NB4 (cell line): ENCODE results near the gene MCAM.
A peak's percentile ranks its signal among the peaks of the same experiment; 100 is the strongest.

Experiments
- DNase-seq: peaks from one replicate; pipeline ENCODE4 v3.0.0; 2010; ENCODE audit warnings: low read depth
- H3K4me3 ChIP-seq: one replicate; pipeline ENCODE4 v1.5.1; 2011; ENCODE audit warnings: mild to moderate bottlenecking, low read depth, low read length, moderate library complexity
- MYC ChIP-seq: IDR thresholded peaks from 2 replicates; pipeline ENCODE4 v1.6.1; 2011; ENCODE audit warnings: low read depth, low read length
- POLR2A ChIP-seq: IDR thresholded peaks from 2 replicates; pipeline ENCODE4 v1.6.1; 2011; ENCODE audit warnings: mild to moderate bottlenecking; ENCODE audit not compliant: insufficient read length; ENCODE audit errors: extremely low read depth
- TF ChIP-seq, protein P1 (sequence below): IDR thresholded peaks from 2 replicates; pipeline ENCODE4 v1.6.1; 2011; ENCODE audit warnings: low read depth, low read length
- TF ChIP-seq, protein P2 (sequence below): IDR thresholded peaks from one replicate; pipeline ENCODE4 v1.5.1; 2012; ENCODE audit warnings: low read depth, low read length

MCAM gene

DNA sequence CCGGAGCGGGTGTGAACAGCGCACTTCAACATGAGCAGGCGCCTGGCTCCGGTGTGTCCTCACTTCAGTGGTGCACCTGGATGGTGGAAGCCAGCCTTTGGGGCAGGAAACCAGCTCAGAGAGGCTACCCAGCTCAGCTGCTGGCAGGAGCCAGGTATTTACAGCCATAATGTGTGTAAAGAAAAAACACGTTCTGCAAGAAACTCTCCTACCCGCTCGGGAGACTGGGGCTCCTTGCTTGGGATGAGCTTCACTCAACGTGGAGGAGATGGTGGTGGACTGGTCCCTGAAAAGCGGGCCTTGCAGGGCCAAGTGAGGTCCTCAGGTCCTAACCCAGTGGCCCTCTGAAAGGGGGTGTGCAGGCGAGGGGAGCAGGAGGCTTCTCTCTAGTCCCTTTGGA, 7.5 kb downstream of the MCAM start:
- H3K4me3 ChIP-seq, result no peak overlapping the region
- no peak for DNase-seq
- TF ChIP-seq, protein P1, sequence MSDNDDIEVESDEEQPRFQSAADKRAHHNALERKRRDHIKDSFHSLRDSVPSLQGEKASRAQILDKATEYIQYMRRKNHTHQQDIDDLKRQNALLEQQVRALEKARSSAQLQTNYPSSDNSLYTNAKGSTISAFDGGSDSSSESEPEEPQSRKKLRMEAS, result no peak
- TF ChIP-seq POLR2A (no peak), MYC (no peak)
- TF ChIP-seq, protein P2, sequence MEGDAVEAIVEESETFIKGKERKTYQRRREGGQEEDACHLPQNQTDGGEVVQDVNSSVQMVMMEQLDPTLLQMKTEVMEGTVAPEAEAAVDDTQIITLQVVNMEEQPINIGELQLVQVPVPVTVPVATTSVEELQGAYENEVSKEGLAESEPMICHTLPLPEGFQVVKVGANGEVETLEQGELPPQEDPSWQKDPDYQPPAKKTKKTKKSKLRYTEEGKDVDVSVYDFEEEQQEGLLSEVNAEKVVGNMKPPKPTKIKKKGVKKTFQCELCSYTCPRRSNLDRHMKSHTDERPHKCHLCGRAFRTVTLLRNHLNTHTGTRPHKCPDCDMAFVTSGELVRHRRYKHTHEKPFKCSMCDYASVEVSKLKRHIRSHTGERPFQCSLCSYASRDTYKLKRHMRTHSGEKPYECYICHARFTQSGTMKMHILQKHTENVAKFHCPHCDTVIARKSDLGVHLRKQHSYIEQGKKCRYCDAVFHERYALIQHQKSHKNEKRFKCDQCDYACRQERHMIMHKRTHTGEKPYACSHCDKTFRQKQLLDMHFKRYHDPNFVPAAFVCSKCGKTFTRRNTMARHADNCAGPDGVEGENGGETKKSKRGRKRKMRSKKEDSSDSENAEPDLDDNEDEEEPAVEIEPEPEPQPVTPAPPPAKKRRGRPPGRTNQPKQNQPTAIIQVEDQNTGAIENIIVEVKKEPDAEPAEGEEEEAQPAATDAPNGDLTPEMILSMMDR, result no peak

DNA sequence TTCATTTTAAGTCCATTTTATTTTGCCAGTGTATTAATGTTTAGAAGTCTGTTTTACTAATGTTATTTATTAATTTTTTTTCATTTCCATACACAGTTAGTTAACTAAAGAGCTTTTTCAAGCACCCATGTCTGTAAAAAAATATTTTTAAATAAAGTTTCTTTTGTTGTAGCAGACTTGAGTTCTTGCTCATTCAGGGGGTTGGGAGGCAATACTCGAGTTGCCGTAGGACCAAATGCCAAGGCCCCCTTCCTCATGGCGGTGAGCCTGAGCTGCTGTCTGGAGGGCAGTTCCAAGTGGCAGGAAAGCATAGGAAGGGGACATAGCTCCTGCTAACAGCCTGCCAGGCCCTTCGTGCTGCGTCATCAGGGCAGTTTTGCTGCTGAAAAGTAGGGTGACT, 9.0 kb downstream of the MCAM start:
- no peak overlapping the region for H3K4me3 ChIP-seq
- TF ChIP-seq, protein P1, result no peak
- TF ChIP-seq POLR2A (no peak), MYC (no peak)
- TF ChIP-seq, protein P2, result no peak
- DNase-seq, result no peak

DNA sequence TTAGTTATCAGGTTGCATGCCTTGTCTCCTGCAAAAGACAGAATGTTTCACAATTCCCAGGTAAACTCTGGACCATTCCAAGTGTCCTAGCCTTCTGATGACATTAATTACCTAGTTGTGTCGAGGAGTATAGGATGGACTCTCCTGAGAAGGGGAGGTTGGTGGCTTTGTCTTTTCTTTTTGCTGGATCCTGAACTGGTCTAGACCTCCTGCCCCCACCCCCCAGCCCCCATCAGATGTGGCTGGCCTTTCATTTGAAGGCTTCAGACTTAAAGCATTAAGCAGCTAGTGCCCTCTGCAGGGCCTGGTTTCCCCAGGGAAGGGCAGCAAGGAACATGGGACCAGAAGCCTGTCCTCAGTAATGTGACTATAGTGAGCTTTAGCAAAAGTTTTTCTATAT, 9.7 kb downstream of the MCAM start:
- peak; percentile 67 for DNase-seq
- TF ChIP-seq, protein P1, result no peak
- TF ChIP-seq MYC, result no peak
- TF ChIP-seq, protein P2, result no peak

DNA sequence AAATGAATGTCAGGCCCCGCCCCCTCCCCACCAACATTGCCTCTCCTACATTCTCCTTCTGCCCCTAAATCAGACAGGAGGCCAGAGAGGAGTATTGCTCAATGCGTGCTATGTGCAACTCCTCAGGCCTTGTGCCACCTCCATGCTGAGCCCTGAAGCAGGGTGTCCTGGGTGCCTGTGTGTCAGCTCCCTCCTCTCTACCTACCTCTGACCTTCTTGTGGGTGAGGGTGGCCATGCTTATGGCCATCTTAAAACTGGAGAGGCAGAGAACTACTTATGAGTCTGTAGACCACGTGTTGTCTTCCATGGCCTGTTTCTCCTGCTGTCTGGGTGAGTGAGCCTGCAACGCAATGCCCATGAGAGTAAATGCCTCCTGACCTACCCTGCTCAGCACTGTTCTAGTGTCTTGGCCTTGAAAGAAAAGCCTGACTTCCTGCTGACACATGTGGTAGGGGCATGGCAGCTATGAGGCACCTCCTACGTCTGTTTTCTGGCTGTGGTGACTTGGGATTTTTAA, 10.5 kb downstream of the MCAM start:
- peak; percentile 97 for DNase-seq
- peak overlapping the region; percentile 57 for H3K4me3 ChIP-seq
- TF ChIP-seq MYC, result peak; percentile 66
- TF ChIP-seq, protein P1, result peak; percentile 94
- no peak for TF ChIP-seq POLR2A

More for the DNA sequence above, 9.7 kb downstream of the MCAM start:
- peak overlapping the region; percentile 57 for H3K4me3 ChIP-seq

DNA sequence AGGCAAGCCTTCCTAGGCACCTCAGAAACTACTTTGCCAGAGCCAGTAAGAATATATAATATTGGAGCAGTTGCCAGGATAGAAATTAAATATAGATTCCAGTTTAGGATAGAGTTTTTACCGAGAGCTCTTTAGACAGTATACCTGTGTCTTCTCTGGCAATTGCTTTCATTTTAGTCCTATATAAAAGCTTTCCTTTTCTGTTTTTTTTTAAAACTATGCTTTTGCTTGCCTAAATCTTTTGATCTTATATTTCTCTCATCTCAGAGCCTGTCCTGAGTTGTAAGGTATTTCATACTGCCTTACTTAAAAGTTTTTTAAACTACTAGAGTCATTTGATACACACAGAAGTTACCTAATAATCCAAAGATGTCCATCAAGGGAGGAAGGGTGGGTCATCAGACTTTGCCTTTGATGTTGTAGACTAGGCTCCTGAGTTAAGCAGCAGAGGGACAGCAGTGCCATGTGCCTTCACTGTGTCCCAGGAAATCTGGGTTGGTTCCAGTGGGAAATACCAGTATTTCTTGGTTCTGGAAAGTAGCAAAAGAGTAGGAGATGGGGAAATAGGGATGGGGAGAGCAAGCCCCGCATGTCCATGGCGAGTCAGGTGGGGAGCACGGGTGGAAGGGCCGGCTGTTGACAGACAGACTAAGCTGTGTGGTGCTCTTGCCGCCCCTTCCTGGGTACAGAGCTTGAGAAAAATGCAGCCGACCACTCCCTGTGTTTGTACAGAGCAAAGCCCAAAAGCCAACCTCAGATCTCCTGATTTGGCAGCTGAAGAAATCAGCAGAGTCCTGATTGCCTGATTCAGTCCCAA, 11.2 kb downstream of the MCAM start:
- DNase-seq, result no peak
- TF ChIP-seq, protein P2, result no peak
- TF ChIP-seq, protein P1, result no peak
- TF ChIP-seq POLR2A (no peak), MYC (no peak)
- peak overlapping the region; percentile 0 for H3K4me3 ChIP-seq

DNA sequence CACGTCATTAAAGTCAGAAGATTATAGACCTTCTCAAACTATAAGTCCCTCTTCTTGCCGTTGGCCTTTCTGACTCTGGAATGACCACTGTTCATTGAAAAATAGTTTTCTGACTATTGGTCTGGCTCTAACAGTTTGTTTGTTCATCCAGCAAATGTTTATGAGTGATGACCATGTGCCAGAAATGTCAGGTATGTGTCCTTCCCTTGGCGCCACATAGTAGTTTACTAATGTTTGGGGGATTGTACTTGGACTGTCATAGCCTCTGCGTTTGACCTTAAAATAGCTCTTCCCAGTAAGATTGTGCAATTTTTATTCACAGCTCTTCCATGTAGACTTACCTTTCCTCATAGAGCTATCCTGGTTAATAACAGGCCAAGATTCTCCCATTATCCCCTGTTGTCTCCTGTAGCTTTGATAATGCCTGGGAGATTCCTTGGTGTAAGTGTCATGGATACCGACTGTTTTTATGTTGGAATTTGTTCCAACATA, 13.7 kb downstream of the MCAM start:
- no peak for DNase-seq
- H3K4me3 ChIP-seq, result no peak overlapping the region
- TF ChIP-seq, protein P1, result no peak
- TF ChIP-seq MYC (no peak), POLR2A (no peak)
- TF ChIP-seq, protein P2, result no peak
